CD4-positive, CD25-positive, alpha-beta regulatory T cell (primary cell): ENCODE data around the gene CCL1. TPM values are rescaled to one million over a fixed set of nuclear protein-coding genes. Genes with fewer than 3 reads are reported as not detected.
A peak's percentile ranks its signal among the peaks of the same experiment; 100 is the strongest.

Experiments used
- ATAC-seq, 2 donors: fragments of 150-1000 bp; cut with Tn5 transposase; one replicate each; pipeline ENCODE4 v1.10.0; 2021; ENCODE audit warnings: low read depth in 2 of 2, moderate number of reproducible peaks in 2 of 2, moderate library complexity in 1 of 2
- DNase-seq, 3 donors: peaks; one replicate each; pipeline versions ENCODE4 v3.0.0 to v3.0.0-alpha.2; 2012 to 2022; ENCODE audit warnings: mixed read lengths in 1 of 3
- H3K27ac ChIP-seq: one replicate; pipeline ENCODE4 v1.7.0; 2013; ENCODE audit warnings: mild to moderate bottlenecking, low read length; ENCODE audit not compliant: insufficient read depth, poor library complexity, severe bottlenecking
- H3K27me3 ChIP-seq: one replicate; pipeline ENCODE4 v1.7.0; 2013; ENCODE audit warnings: low read length; ENCODE audit not compliant: control insufficient read depth, insufficient read depth
- H3K36me3 ChIP-seq: one replicate; pipeline ENCODE4 v1.7.0; 2013; ENCODE audit warnings: mild to moderate bottlenecking, low read length, moderate library complexity; ENCODE audit not compliant: control insufficient read depth, insufficient read depth
- H3K4me1 ChIP-seq: 2 replicates; pipeline ENCODE4 v1.7.0; 2013; ENCODE audit warnings: mild to moderate bottlenecking, low read length; ENCODE audit not compliant: insufficient read depth, control insufficient read depth, poor library complexity, severe bottlenecking
- H3K4me3 ChIP-seq: one replicate; pipeline ENCODE4 v1.7.0; 2013; ENCODE audit warnings: low read depth, mild to moderate bottlenecking, low read length, moderate library complexity
- H3K9me3 ChIP-seq, 2 experiments: 1 replicate in 1 of 2; 2 replicates in 1 of 2; pipeline ENCODE4 v1.7.0; 2013; ENCODE audit warnings: low read length in 2 of 2, mild to moderate bottlenecking in 1 of 2, moderate library complexity in 1 of 2; ENCODE audit not compliant: control insufficient read depth in 2 of 2
- H3K27ac Mint-ChIP-seq, 3 donors: one replicate each; pipeline ENCODE4 v1.8.0; 2020 to 2022; ENCODE audit warnings: mild to moderate bottlenecking in 3 of 3, mixed read lengths in 3 of 3, moderate library complexity in 2 of 3
- H3K27me3 Mint-ChIP-seq: one replicate; pipeline ENCODE4 v1.8.0; 2022; ENCODE audit warnings: mild to moderate bottlenecking, mixed read lengths
- H3K36me3 Mint-ChIP-seq: one replicate; pipeline ENCODE4 v1.8.0; 2020; ENCODE audit warnings: mixed read lengths
- H3K4me1 Mint-ChIP-seq, 4 donors: one replicate each; pipeline ENCODE4 v1.8.0; 2020 to 2022; ENCODE audit warnings: mixed read lengths in 4 of 4, mild to moderate bottlenecking in 1 of 4
- H3K4me3 Mint-ChIP-seq, 4 donors: one replicate each; pipeline ENCODE4 v1.8.0; 2020 to 2022; ENCODE audit warnings: mild to moderate bottlenecking in 4 of 4, mixed read lengths in 4 of 4, moderate library complexity in 3 of 4
- H3K9me3 Mint-ChIP-seq, 7 donors: one replicate each; pipeline ENCODE4 v1.8.0; 2020 to 2022; ENCODE audit warnings: mixed read lengths in 7 of 7, mild to moderate bottlenecking in 3 of 7, moderate library complexity in 2 of 7
- polyA plus RNA-seq, 4 donors: library from polyadenylated mRNA; unstranded; fragments of 300-500 nt; fragmentation: Illumina TruSeq; gene quantifications; one replicate each; pipeline ENCODE4 v1.2.3, GENCODE V29; 2021
- total RNA-seq: library from RNA; stranded (reverse); gene quantifications from one replicate; pipeline ENCODE4 v1.2.3, GENCODE V29; 2022

The CCL1 gene
- total and polyA plus RNA-seq, 5 donors from 2014 or later = not detected

DNA sequence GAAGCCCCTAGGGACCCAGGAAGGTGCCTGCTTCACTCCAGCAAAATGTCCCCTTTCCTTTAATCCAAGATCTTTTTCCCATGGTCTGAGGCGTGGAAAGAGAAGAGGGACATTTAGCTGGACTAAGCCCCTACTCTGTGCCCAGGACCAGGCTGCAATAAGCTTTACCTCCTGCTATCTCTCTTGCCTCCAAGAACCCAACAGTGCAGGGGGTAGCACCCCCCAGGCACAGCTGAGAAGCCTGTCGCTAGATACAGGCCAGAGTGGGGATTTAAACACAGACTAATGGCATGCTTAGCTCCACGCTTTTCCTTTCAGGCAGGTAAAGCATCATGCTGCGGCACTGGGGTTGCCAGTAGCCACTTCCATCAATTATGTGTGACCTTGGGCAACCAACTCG, 24.5 kb upstream of the CCL1 start:
- peaks cover 2% of the 10 kb centered on the region for H3K27me3 ChIP-seq
- H3K36me3 Mint-ChIP-seq = no peaks in the 10 kb centered on the region
- H3K27me3 Mint-ChIP-seq = peaks cover 47% of the 10 kb centered on the region
- H3K27ac ChIP-seq = no peak overlapping the region
- ATAC-seq (no peak), DNase-seq (no peak)
- no peaks in the 10 kb centered on the region for H3K36me3 ChIP-seq
- no peaks in the 10 kb centered on the region for H3K9me3 ChIP-seq
- H3K4me3 ChIP-seq = no peak overlapping the region
- peaks cover 0 to 2% (median 0%) of the 10 kb centered on the region in 7 donors for H3K9me3 Mint-ChIP-seq
- peaks cover 0 to 5% (median 3%) of the 10 kb centered on the region in 4 donors for H3K4me1 Mint-ChIP-seq
- no peaks in the 10 kb centered on the region for H3K4me1 ChIP-seq
- H3K4me3 Mint-ChIP-seq = no peak overlapping the region
- no peak overlapping the region for H3K27ac Mint-ChIP-seq

DNA sequence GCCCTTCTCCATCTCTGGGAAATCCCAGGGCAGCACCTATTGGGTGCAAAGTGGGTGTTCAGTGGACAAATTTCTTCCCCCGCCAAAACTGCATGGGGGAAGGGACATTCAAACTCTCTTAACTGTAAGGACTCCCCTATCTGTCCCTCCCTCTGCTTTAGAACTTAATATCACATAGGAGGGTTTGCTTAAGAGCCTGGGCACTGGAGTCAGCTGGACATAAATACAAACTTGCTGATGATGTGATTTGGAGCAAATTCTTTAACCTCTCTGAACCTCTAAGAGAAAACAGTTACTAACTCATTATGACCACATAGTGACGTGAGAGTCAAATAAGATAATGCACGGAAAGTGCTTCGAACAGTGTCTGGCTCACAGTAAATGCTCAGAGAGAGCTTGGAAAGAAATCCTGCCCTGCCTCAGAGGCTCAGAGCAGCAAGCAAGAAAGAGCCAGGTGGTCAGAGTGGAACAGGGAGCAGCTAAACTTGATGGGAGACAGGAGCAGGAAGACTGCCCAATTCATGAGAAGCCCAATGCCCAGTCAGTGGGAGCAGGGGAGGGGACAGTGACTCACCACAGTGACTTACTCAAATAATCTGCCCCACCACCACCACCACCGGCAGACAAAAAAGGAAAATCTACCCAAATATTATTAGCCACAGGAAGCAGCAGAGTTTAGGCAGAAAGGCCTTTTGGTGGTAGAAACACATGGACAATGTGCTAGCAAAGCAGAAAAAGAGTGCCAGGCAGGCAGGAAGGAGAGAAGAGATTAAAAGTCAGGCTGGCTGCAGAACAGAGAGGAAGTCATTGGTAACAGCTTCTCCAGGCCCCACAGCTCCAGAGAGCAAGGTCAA, 23.9 kb upstream of the CCL1 start:
- Histone ChIP-seq H3K27ac (no peak overlapping the region), H3K27me3 (peaks cover 2% of the 10 kb centered on the region), H3K36me3 (no peaks in the 10 kb centered on the region), H3K4me1 (no peaks in the 10 kb centered on the region), H3K9me3 (no peaks in the 10 kb centered on the region), H3K4me3 (no peak overlapping the region)
- no peak for ATAC-seq
- H3K4me3 Mint-ChIP-seq = no peak overlapping the region
- peak overlapping the region in 1 of 3 donors; percentile 19 for H3K27ac Mint-ChIP-seq
- DNase-seq = peak in 1 of 3 donors; percentile 22
- H3K27me3 Mint-ChIP-seq = peaks cover 45% of the 10 kb centered on the region
- peaks cover 0 to 5% (median 3%) of the 10 kb centered on the region in 4 donors for H3K4me1 Mint-ChIP-seq
- H3K9me3 Mint-ChIP-seq = peaks cover 0 to 2% (median 0%) of the 10 kb centered on the region in 7 donors
- no peaks in the 10 kb centered on the region for H3K36me3 Mint-ChIP-seq

DNA sequence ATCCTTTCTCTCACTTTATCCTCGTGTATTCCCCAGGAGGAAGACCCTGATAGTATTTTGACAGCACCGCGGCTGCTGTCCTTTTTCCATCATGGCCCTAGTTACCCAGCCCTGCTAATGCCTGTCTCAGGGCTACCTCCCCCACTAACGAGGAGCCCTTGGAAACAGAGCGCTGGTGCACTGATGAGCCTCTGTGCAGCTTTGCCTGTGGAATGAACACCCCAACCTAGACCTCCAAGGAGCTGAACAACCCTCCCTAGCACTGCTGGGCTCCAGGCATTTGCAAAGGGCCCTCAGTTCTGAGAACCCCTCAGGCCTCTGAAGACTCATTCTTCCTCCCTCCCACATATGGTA, 23.3 kb upstream of the CCL1 start:
- Mint-ChIP-seq H3K27me3 (peaks cover 46% of the 10 kb centered on the region), H3K4me3 (no peak overlapping the region), H3K4me1 (peaks cover 0 to 6% (median 3%) of the 10 kb centered on the region in 4 donors), H3K36me3 (no peaks in the 10 kb centered on the region), H3K9me3 (peaks cover 0 to 2% (median 0%) of the 10 kb centered on the region in 7 donors), H3K27ac (no peak overlapping the region)
- Histone ChIP-seq H3K4me1 (no peaks in the 10 kb centered on the region), H3K4me3 (no peak overlapping the region), H3K27ac (no peak overlapping the region), H3K9me3 (no peaks in the 10 kb centered on the region), H3K36me3 (no peaks in the 10 kb centered on the region), H3K27me3 (peaks cover 2% of the 10 kb centered on the region)
- no peak for DNase-seq
- ATAC-seq = no peak

DNA sequence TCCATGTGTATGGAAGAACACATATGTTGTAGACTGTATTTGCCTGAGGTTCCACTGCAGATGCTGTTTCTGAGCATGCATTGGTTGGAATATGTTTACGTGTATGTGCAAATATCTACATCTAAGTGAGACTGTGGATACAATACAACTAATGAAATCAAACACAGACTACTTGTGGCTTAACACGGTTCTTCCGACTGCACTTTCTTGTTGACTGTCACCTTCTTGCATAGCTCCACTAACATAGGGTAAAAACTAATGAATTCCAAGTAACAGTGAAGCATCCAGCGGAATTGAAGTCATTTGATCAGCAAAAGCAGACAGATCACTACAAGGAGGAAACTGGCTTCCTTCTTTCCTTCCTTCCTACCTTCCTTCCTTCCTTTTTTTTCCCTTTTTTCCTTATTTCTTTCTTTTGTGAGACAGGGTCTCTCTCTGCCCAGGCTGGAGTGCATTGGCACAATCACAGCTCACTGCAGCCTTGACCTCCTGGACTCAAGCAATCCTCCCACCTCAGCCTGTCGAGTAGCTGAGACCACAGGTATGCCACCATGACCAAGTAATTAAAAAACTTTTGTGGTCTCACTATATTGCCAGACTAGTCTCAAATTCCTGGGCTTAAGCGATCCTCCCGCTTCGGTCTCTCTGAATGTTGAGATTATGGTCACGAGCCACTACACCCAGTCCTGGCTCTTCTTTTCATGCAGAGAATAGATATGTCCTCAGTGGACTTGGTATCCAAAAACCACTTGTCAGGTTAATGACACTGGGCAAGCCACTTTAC, 22.0 kb upstream of the CCL1 start:
- peaks cover 0 to 10% (median 3%) of the 10 kb centered on the region in 4 donors for H3K4me1 Mint-ChIP-seq
- peaks cover 2% of the 10 kb centered on the region for H3K27me3 ChIP-seq
- no peaks in the 10 kb centered on the region for H3K36me3 Mint-ChIP-seq
- peaks cover 48% of the 10 kb centered on the region for H3K27me3 Mint-ChIP-seq
- no peak for ATAC-seq
- DNase-seq = no peak
- no peaks in the 10 kb centered on the region for H3K4me1 ChIP-seq
- H3K9me3 Mint-ChIP-seq = peaks cover 0 to 1% (median 0%) of the 10 kb centered on the region in 7 donors
- no peak overlapping the region for H3K4me3 ChIP-seq
- no peak overlapping the region for H3K27ac Mint-ChIP-seq
- H3K9me3 ChIP-seq = no peaks in the 10 kb centered on the region
- H3K27ac ChIP-seq = no peak overlapping the region
- H3K36me3 ChIP-seq = no peaks in the 10 kb centered on the region
- no peak overlapping the region for H3K4me3 Mint-ChIP-seq

DNA sequence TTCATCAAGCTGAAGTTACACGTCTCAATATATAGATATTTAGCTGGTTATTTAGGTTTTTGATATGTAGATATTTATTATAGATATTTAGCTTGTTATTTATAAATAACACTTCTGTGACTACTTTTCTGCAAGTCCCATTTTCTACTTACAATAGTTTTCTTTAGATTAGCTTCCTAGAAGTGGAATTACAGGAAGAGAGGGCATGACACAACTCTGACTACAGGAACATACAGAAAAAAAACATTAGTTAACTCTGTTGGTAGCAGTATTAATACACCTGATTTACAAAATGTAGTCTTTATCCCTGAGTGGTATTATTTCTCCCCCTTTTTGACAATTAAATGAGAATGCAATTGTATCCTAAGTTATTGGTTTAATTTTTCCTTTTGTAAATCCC, 21.2 kb upstream of the CCL1 start:
- ATAC-seq = no peak
- peaks cover 0 to 10% (median 3%) of the 10 kb centered on the region in 4 donors for H3K4me1 Mint-ChIP-seq

DNA sequence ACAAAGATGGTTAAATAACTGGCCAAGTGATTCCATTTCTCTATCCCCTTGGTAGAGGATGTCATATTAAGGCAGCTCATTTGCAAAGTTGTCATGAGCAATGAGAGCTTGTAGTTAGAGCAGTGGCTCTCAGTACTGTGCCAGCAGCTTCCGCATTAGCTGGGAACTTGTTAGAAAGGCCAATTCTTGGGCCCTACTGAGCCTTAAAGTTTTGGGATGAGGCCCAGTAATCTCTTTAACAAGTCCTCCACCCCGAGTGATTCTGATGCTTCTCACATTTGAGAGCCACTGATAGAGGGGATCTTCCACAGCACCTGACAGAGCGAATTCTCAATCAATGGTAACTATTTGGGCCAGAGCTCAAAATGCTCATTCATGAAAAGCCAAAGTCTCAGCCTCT, 20.2 kb upstream of the CCL1 start:
- Histone ChIP-seq H3K27ac (no peak overlapping the region), H3K4me3 (no peak overlapping the region), H3K36me3 (no peaks in the 10 kb centered on the region), H3K4me1 (peaks cover 6% of the 10 kb centered on the region), H3K27me3 (peaks cover 2% of the 10 kb centered on the region), H3K9me3 (no peaks in the 10 kb centered on the region)
- Mint-ChIP-seq H3K4me1 (peaks cover 0 to 21% (median 11%) of the 10 kb centered on the region in 4 donors), H3K9me3 (peaks cover 0 to 1% (median 0%) of the 10 kb centered on the region in 7 donors), H3K4me3 (no peak overlapping the region), H3K27ac (no peak overlapping the region), H3K27me3 (peaks cover 55% of the 10 kb centered on the region), H3K36me3 (no peaks in the 10 kb centered on the region)
- no peak for ATAC-seq
- no peak for DNase-seq

More for the DNA sequence above, 21.2 kb upstream of the CCL1 start:
- Histone ChIP-seq H3K4me1 (no peaks in the 10 kb centered on the region), H3K4me3 (no peak overlapping the region), H3K9me3 (no peaks in the 10 kb centered on the region), H3K36me3 (no peaks in the 10 kb centered on the region), H3K27me3 (peaks cover 2% of the 10 kb centered on the region), H3K27ac (no peak overlapping the region)
- H3K36me3 Mint-ChIP-seq = no peaks in the 10 kb centered on the region
- peaks cover 47% of the 10 kb centered on the region for H3K27me3 Mint-ChIP-seq
- peaks cover 0 to 1% (median 0%) of the 10 kb centered on the region in 7 donors for H3K9me3 Mint-ChIP-seq
- H3K4me3 Mint-ChIP-seq = no peak overlapping the region
- no peak overlapping the region for H3K27ac Mint-ChIP-seq
- DNase-seq = peak in 1 of 3 donors; percentile 9

DNA sequence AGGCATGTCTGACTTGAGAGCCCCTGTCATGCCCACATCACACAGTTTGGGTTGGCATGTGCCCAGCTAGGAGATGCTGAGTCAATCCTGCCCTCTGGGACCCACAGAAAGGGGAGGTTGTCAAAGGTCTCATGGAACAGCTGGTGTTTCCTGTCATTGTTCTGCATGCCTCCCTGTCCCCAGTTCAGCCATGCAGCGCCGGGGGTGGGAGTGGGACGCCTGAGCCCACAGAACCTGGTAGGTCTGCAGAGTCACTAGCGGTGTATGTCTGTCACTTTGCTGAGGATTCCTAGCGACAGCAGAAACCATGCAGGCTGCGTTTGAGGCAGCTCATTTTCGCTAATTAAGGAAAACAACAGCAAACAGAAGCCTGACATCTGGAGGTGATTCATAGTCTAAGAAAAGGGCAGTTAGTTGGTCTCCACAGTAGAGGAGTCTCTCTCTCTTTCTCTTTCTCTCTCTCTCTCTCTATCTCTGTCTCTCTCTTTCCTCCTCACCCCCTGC, 19.6 kb upstream of the CCL1 start:
- H3K9me3 Mint-ChIP-seq = peaks cover 0 to 1% (median 0%) of the 10 kb centered on the region in 7 donors
- Histone ChIP-seq H3K4me3 (no peak overlapping the region), H3K27ac (no peak overlapping the region), H3K4me1 (peaks cover 6% of the 10 kb centered on the region), H3K9me3 (no peaks in the 10 kb centered on the region), H3K27me3 (peaks cover 2% of the 10 kb centered on the region), H3K36me3 (no peaks in the 10 kb centered on the region)
- DNase-seq (peak in 1 of 3 donors; percentile 49), ATAC-seq (no peak)
- peaks cover 0 to 22% (median 11%) of the 10 kb centered on the region in 4 donors for H3K4me1 Mint-ChIP-seq
- peaks cover 58% of the 10 kb centered on the region for H3K27me3 Mint-ChIP-seq
- H3K27ac Mint-ChIP-seq = no peak overlapping the region
- no peak overlapping the region for H3K4me3 Mint-ChIP-seq
- H3K36me3 Mint-ChIP-seq = no peaks in the 10 kb centered on the region
